CD4-positive, alpha-beta T cell (primary cell): ENCODE results near the gene SIRT3. TPM values are rescaled to one million over a fixed set of nuclear protein-coding genes. Genes with fewer than 3 reads are reported as not detected.

Source experiments
- ATAC-seq: fragments of 200-7000 bp; cut with Tn5 transposase; one replicate; pipeline ENCODE4 v1.10.0; 2022; ENCODE audit warnings: mild to moderate bottlenecking; ENCODE audit not compliant: poor library complexity
- CTCF ChIA-PET: fragments of 350-600 bp; sonication (Branson Sonifier 250); formaldehyde crosslinking; loops from one replicate; lab custom pipeline; 2021; ENCODE audit warnings: antibody characterized with exemption, inconsistent platforms; lab: Charles Lee
- POLR2A ChIA-PET: fragments of 350-600 bp; sonication (Branson Sonifier 250); formaldehyde crosslinking; loops from one replicate; lab custom pipeline; 2021; ENCODE audit warnings: antibody characterized with exemption, inconsistent platforms; lab: Charles Lee
- DNase-seq, 14 experiments: peaks; one replicate each; pipeline ENCODE4 v3.0.0-alpha.2; 2013 to 2020; ENCODE audit warnings: mixed read lengths in 2 of 14
- H3K27ac ChIP-seq, 2 donors: one replicate each; pipeline versions ENCODE4 v1.5.1 to v1.7.0; 2013; ENCODE audit warnings: low read length in 2 of 2, low read depth in 1 of 2, mild to moderate bottlenecking in 1 of 2
- H3K27me3 ChIP-seq, 2 experiments: 1 replicate in 1 of 2; 2 replicates in 1 of 2; pipeline versions ENCODE4 v1.6.1 to v1.7.0; 2013; ENCODE audit warnings: low read length in 2 of 2, control low read depth in 1 of 2, mild to moderate bottlenecking in 1 of 2, moderate library complexity in 1 of 2; ENCODE audit not compliant: insufficient read depth in 2 of 2, control insufficient read depth in 1 of 2
- H3K36me3 ChIP-seq: one replicate; pipeline ENCODE4 v1.6.1; 2013; ENCODE audit warnings: low read length, control low read depth; ENCODE audit not compliant: insufficient read depth
- H3K4me1 ChIP-seq: one replicate; pipeline ENCODE4 v1.6.1; 2013; ENCODE audit warnings: low read length, control low read depth; ENCODE audit not compliant: insufficient read depth
- H3K4me3 ChIP-seq: one replicate; pipeline ENCODE4 v1.5.1; 2013; ENCODE audit warnings: mild to moderate bottlenecking, low read length, moderate library complexity
- H3K9me3 ChIP-seq, 2 experiments: 1 replicate in 1 of 2; 2 replicates in 1 of 2; pipeline versions ENCODE4 v1.6.1 to v1.7.0; 2013; ENCODE audit warnings: low read length in 2 of 2, mild to moderate bottlenecking in 2 of 2, control low read depth in 1 of 2, moderate library complexity in 1 of 2; ENCODE audit not compliant: control insufficient read depth in 1 of 2, insufficient read depth in 1 of 2
- H3K27ac Mint-ChIP-seq: one replicate; pipeline ENCODE4 v1.8.0; 2020; ENCODE audit warnings: mixed read lengths
- H3K27me3 Mint-ChIP-seq: one replicate; pipeline ENCODE4 v1.8.0; 2021; ENCODE audit warnings: mixed read lengths
- H3K36me3 Mint-ChIP-seq: one replicate; pipeline ENCODE4 v1.8.0; 2021; ENCODE audit warnings: low read depth, mixed read lengths
- H3K4me1 Mint-ChIP-seq: one replicate; pipeline ENCODE4 v1.8.0; 2021; ENCODE audit warnings: low read depth, mixed read lengths
- H3K4me3 Mint-ChIP-seq: one replicate; pipeline ENCODE4 v1.8.0; 2020; ENCODE audit warnings: mild to moderate bottlenecking, mixed read lengths
- H3K9me3 Mint-ChIP-seq: one replicate; pipeline ENCODE4 v1.8.0; 2020; ENCODE audit warnings: mixed read lengths
- intact Hi-C, 2 experiments: fragments of 100-400 bp; cut with DNase I in 1 of 2; cut with micrococcal nuclease in 1 of 2; formaldehyde crosslinking; loops; one replicate each; pipeline versions ENCODE4 v1.15.1 to v1.9.0; 2023 to 2025; cut with DNase I, micrococcal nuclease
- total RNA-seq, 174 experiments: library from RNA in 2 of 174; stranded (reverse) in 2 of 174; gene quantifications; one replicate each; pipeline ENCODE4 v1.2.3 and lab custom pipeline; 2021 to 2026
- TF ChIP-seq, protein P1 (sequence below): fragments of 200-600 bp; IDR thresholded peaks from one replicate; pipeline ENCODE4 v1.8.0; 2022; ENCODE audit warnings: antibody characterized with exemption, mild to moderate bottlenecking

Gene SIRT3
- total RNA-seq, 2 experiments from 2014 or later = 16.4 to 18.0 TPM

DNA sequence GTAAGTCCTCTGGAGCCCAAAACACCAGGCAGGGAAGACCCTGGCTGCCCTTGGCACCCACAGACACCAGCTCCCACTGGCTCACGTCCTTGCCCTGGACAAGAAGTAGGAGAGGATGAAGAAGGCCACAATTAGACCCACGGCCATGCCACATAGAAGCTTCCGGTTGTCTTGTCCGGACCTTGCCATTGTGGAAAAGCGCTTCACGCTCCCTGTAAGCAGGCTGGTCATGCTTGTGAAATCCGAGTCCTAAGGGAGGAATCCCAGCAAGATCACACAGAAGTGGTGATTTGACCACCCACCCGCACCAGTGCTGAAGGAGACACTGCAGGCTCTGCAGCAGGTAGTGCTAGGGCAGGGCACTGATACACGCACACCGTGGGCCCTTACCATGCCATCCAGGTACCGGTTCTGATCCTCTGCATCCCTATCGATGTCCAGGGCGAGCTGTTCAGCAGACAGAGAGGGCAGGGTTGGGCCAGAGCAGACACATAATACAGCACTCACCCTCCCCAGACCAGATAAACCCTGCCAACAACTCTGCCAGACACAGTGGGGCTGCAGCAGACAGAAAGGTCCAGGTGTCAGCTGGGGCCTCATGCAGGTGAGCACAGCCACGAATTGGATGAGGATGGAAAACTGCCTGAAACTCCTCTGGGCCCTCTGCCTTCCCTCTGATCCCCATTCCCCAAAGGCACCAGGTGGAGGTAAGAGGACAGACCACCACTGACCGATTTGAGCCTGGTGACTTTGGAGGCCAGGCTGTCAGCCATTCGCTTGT, 30.7 kb downstream of the SIRT3 start:
- Histone ChIP-seq H3K4me1 (peaks cover 79% of the 10 kb centered on the region), H3K27me3 (no peaks in the 10 kb centered on the region), H3K36me3 (peaks cover 44% of the 10 kb centered on the region), H3K4me3 (no peak overlapping the region), H3K9me3 (no peaks in the 10 kb centered on the region), H3K27ac (no peak overlapping the region)
- H3K9me3 Mint-ChIP-seq = no peaks in the 10 kb centered on the region
- peaks cover 72% of the 10 kb centered on the region for H3K4me1 Mint-ChIP-seq
- ATAC-seq = no peak
- peak overlapping the region; percentile 95 for H3K4me3 Mint-ChIP-seq
- ChIA-PET CTCF (interaction anchor here (1.3 kb wide), 1 partner anchor 243 kb away, joined by 4 read pairs; no protein-coding TSS in a partner anchor), POLR2A (interaction anchor here (2.6 to 3.3 kb wide), 2 partner anchors 150 to 301 kb away, joined by 18 to 50 read pairs; partner anchors contain the start of gene RNH1)
- peak in 2 of 14 experiments; percentile 29 to 31 for DNase-seq
- TF ChIP-seq, protein P1, sequence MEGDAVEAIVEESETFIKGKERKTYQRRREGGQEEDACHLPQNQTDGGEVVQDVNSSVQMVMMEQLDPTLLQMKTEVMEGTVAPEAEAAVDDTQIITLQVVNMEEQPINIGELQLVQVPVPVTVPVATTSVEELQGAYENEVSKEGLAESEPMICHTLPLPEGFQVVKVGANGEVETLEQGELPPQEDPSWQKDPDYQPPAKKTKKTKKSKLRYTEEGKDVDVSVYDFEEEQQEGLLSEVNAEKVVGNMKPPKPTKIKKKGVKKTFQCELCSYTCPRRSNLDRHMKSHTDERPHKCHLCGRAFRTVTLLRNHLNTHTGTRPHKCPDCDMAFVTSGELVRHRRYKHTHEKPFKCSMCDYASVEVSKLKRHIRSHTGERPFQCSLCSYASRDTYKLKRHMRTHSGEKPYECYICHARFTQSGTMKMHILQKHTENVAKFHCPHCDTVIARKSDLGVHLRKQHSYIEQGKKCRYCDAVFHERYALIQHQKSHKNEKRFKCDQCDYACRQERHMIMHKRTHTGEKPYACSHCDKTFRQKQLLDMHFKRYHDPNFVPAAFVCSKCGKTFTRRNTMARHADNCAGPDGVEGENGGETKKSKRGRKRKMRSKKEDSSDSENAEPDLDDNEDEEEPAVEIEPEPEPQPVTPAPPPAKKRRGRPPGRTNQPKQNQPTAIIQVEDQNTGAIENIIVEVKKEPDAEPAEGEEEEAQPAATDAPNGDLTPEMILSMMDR = no peak
- peaks cover 87% of the 10 kb centered on the region for H3K36me3 Mint-ChIP-seq
- intact Hi-C loops = loop anchor here in 1 of 2 experiments (5.0 kb wide), 6 partner anchors 47 to 302 kb away; partner anchors contain the start of genes IFITM1, PTDSS2 and RNH1
- H3K27me3 Mint-ChIP-seq = no peaks in the 10 kb centered on the region
- peak overlapping the region; percentile 99 for H3K27ac Mint-ChIP-seq

DNA sequence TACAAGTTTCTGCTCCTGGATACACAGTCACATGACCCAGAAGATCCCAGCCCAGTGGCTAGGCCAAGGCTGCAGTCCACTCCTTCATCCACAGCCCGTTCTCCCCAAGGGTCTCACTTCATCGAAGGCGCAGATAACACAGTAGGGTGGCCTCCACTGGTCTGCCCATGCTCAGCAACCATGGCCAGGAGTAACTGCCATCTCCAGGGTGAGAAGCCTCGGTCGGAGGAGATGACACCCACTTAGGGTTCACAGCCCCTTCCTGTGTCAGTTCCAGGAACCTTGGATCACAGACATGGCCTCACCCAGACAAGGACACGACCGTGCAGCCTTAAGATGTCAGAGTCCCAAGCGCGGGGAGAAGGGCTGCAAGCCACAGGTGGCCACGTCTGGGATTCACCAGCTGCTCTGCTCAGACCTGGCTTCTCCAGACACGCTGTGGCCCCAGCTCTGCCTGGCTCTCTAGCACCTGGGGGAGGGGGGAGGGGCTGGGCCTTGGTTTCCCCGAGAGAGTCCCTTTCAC, 31.5 kb downstream of the SIRT3 start:
- ChIA-PET POLR2A (no interaction called here), CTCF (interaction anchor here (1.3 kb wide), 1 partner anchor 244 kb away, joined by 4 read pairs; no protein-coding TSS in a partner anchor)
- no peak for ATAC-seq
- DNase-seq = peak in 3 of 14 experiments; percentile 1 to 32 (median 25)
- H3K36me3 ChIP-seq = peaks cover 39% of the 10 kb centered on the region
- no peaks in the 10 kb centered on the region for H3K9me3 Mint-ChIP-seq
- peak overlapping the region; percentile 95 for H3K4me3 Mint-ChIP-seq
- peak overlapping the region; percentile 79 for H3K27ac Mint-ChIP-seq
- H3K4me1 Mint-ChIP-seq = peaks cover 65% of the 10 kb centered on the region
- H3K27me3 Mint-ChIP-seq = no peaks in the 10 kb centered on the region
- H3K4me1 ChIP-seq = peaks cover 71% of the 10 kb centered on the region
- intact Hi-C loops = loop anchor here in 1 of 2 experiments (5.0 kb wide), 6 partner anchors 48 to 303 kb away; partner anchors contain the start of genes IFITM1, PTDSS2 and RNH1
- no peak overlapping the region for H3K27ac ChIP-seq
- no peaks in the 10 kb centered on the region for H3K27me3 ChIP-seq
- TF ChIP-seq, protein P1 = no peak
- H3K9me3 ChIP-seq = no peaks in the 10 kb centered on the region
- H3K36me3 Mint-ChIP-seq = peaks cover 79% of the 10 kb centered on the region
- H3K4me3 ChIP-seq = no peak overlapping the region

DNA sequence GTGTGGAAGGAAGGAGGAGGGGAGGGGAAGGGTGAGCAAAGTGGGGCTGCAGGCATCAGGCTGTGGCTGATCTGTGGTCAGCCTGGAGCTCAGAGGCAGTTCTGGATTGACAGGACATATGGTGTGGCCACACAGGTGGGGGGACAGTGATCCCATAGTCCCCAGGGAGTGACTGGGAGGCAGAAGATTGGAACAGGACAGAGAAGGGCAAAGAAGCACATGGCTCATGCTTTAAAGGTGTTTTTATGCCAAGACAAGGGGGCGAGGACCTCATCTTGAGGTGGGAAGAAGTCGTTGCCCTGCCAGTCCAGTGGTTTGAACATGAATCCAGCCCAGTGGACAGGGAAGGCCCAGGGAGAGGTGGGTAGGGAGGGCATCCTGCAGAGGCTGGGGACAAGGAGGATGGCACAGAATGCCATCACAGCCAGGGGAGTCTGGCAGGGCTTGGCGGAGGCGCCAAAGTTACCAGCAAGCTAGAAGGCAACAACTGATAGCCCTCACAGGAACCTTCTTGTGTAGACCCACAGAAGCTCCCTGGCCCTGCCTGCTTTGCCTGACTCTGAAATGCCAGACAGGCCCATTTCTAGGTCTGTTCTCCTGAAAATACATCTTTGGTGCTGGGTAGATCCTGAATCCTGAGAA, 32.1 kb downstream of the SIRT3 start:
- Histone ChIP-seq H3K27me3 (no peaks in the 10 kb centered on the region), H3K36me3 (peaks cover 35% of the 10 kb centered on the region), H3K4me3 (no peak overlapping the region), H3K4me1 (peaks cover 65% of the 10 kb centered on the region), H3K27ac (no peak overlapping the region), H3K9me3 (no peaks in the 10 kb centered on the region)
- peak in 3 of 14 experiments; percentile 1 to 31 (median 16) for DNase-seq
- Mint-ChIP-seq H3K27me3 (no peaks in the 10 kb centered on the region), H3K4me3 (peak overlapping the region; percentile 95), H3K4me1 (peaks cover 64% of the 10 kb centered on the region), H3K27ac (peak overlapping the region; percentile 79), H3K36me3 (peaks cover 77% of the 10 kb centered on the region), H3K9me3 (no peaks in the 10 kb centered on the region)
- ChIA-PET POLR2A (interaction anchor here (0.8 to 1.0 kb wide), 2 partner anchors 46 to 113 kb away, joined by 3 to 4 read pairs; no protein-coding TSS in a partner anchor), CTCF (interaction anchor here (1.3 kb wide), 1 partner anchor 244 kb away, joined by 4 read pairs; no protein-coding TSS in a partner anchor)
- TF ChIP-seq, protein P1 = no peak
- intact Hi-C loops = no loop called here
- no peak for ATAC-seq
